Activated T-helper 17 cell treated with anti-CD3 and anti-CD28 coated beads, Interleukin-2, amount 50 U/mL, for 72 hours (primary cell): Measurements from ENCODE around the gene CD226. TPM values are rescaled to one million over a fixed set of nuclear protein-coding genes. Genes with fewer than 3 reads are reported as not detected.
A peak's percentile ranks its signal among the peaks of the same experiment; 100 is the strongest.
"Not testable (repeated sequence)": the region's sequence is repeated elsewhere in the genome, so short reads cannot be mapped to it uniquely, and the experiment has no call there.

Source experiments
- ATAC-seq: fragments of 150-1000 bp; cut with Tn5 transposase; replicated peaks from 2 replicates; pipeline ENCODE4 v1.10.0; 2021; ENCODE audit warnings: mild to moderate bottlenecking, moderate library complexity
- H3K27ac Mint-ChIP-seq: one replicate; pipeline ENCODE4 v1.8.0; 2022; ENCODE audit warnings: mixed read lengths
- H3K27me3 Mint-ChIP-seq: one replicate; pipeline ENCODE4 v1.8.0; 2022; ENCODE audit warnings: mixed read lengths
- H3K36me3 Mint-ChIP-seq: one replicate; pipeline ENCODE4 v1.8.0; 2022; ENCODE audit warnings: low read depth, mild to moderate bottlenecking, mixed read lengths
- H3K4me1 Mint-ChIP-seq: one replicate; pipeline ENCODE4 v1.8.0; 2022; ENCODE audit warnings: mixed read lengths
- H3K4me3 Mint-ChIP-seq: one replicate; pipeline ENCODE4 v1.8.0; 2022; ENCODE audit warnings: mild to moderate bottlenecking, mixed read lengths
- H3K9me3 Mint-ChIP-seq: one replicate; pipeline ENCODE4 v1.8.0; 2022; ENCODE audit warnings: mixed read lengths
- total RNA-seq, 2 donors: library from RNA; stranded (reverse); gene quantifications; one replicate each; pipeline ENCODE4 v1.2.3, GENCODE V29; 2022

Gene CD226
- total RNA-seq, 2 donors from 2014 or later = 136 to 146 TPM

GRCh38 chr18:69948256-69948655, 583 bp upstream of the CD226 start:
- H3K4me1 Mint-ChIP-seq = peaks cover 38% of the 10 kb centered on the region

GRCh38 chr18:69946608-69947155, 991 bp downstream of the CD226 start:
- peaks cover 6% of the 10 kb centered on the region for H3K36me3 Mint-ChIP-seq
- peaks cover 45% of the 10 kb centered on the region for H3K4me1 Mint-ChIP-seq
- H3K27me3 Mint-ChIP-seq = no peaks in the 10 kb centered on the region
- H3K9me3 Mint-ChIP-seq = peaks cover 10% of the 10 kb centered on the region
- no peak overlapping the region for H3K4me3 Mint-ChIP-seq
- H3K27ac Mint-ChIP-seq = no peak overlapping the region
- no peak for ATAC-seq

More at GRCh38 chr18:69948256-69948655, 583 bp upstream of the CD226 start:
- Mint-ChIP-seq H3K27ac (no peak overlapping the region), H3K27me3 (no peaks in the 10 kb centered on the region), H3K9me3 (no peaks in the 10 kb centered on the region), H3K4me3 (no peak overlapping the region), H3K36me3 (peaks cover 19% of the 10 kb centered on the region)
- ATAC-seq = peak; percentile 21

- no peak overlapping the region for H3K4me3 Mint-ChIP-seq
- no peak overlapping the region for H3K27ac Mint-ChIP-seq
- ATAC-seq = peak; percentile 55
- no peaks in the 10 kb centered on the region for H3K36me3 Mint-ChIP-seq
- H3K4me1 Mint-ChIP-seq = peaks cover 41% of the 10 kb centered on the region
- H3K9me3 Mint-ChIP-seq = peaks cover 10% of the 10 kb centered on the region
- H3K27me3 Mint-ChIP-seq = no peaks in the 10 kb centered on the region
Observed at GRCh38 chr18:69945220-69946114, 2.2 kb downstream of the CD226 start.

- Mint-ChIP-seq H3K9me3 (peaks cover 15% of the 10 kb centered on the region), H3K27ac (no peak overlapping the region), H3K27me3 (no peaks in the 10 kb centered on the region), H3K36me3 (no peaks in the 10 kb centered on the region), H3K4me3 (no peak overlapping the region), H3K4me1 (peaks cover 51% of the 10 kb centered on the region)
- ATAC-seq = peak; percentile 17
Observed at GRCh38 chr18:69944436-69944835, 3.2 kb downstream of the CD226 start.

GRCh38 chr18:69943021-69943420, 4.7 kb downstream of the CD226 start:
- Mint-ChIP-seq H3K36me3 (no peaks in the 10 kb centered on the region), H3K4me1 (peaks cover 53% of the 10 kb centered on the region), H3K4me3 (no peak overlapping the region), H3K9me3 (peaks cover 15% of the 10 kb centered on the region), H3K27ac (no peak overlapping the region), H3K27me3 (no peaks in the 10 kb centered on the region)
- ATAC-seq = no peak

GRCh38 chr18:69941183-69941582, 6.5 kb downstream of the CD226 start:
- Mint-ChIP-seq H3K36me3 (no peaks in the 10 kb centered on the region), H3K9me3 (peaks cover 15% of the 10 kb centered on the region), H3K4me1 (peaks cover 64% of the 10 kb centered on the region), H3K27me3 (no peaks in the 10 kb centered on the region), H3K4me3 (no peak overlapping the region), H3K27ac (no peak overlapping the region)
- ATAC-seq = no peak

GRCh38 chr18:69939812-69940211, 7.9 kb downstream of the CD226 start:
- not testable (repeated sequence) for H3K4me3 Mint-ChIP-seq, H3K36me3 Mint-ChIP-seq, H3K27me3 Mint-ChIP-seq
- Mint-ChIP-seq H3K4me1 (peaks cover 61% of the 10 kb centered on the region), H3K9me3 (peaks cover 15% of the 10 kb centered on the region), H3K27ac (peak overlapping the region; percentile 22)
- ATAC-seq = peak; percentile 16

- Mint-ChIP-seq H3K27ac (no peak overlapping the region), H3K4me1 (peaks cover 37% of the 10 kb centered on the region), H3K27me3 (no peaks in the 10 kb centered on the region), H3K9me3 (peaks cover 5% of the 10 kb centered on the region), H3K4me3 (no peak overlapping the region), H3K36me3 (no peaks in the 10 kb centered on the region)
- peak; percentile 30 for ATAC-seq
Observed at GRCh38 chr18:69936191-69936558, 11.5 kb downstream of the CD226 start.

- peaks cover 37% of the 10 kb centered on the region for H3K4me1 Mint-ChIP-seq
- H3K9me3 Mint-ChIP-seq = peaks cover 5% of the 10 kb centered on the region
- no peak overlapping the region for H3K27ac Mint-ChIP-seq
- ATAC-seq = peak; percentile 94
- no peaks in the 10 kb centered on the region for H3K36me3 Mint-ChIP-seq
- no peak overlapping the region for H3K4me3 Mint-ChIP-seq
- no peaks in the 10 kb centered on the region for H3K27me3 Mint-ChIP-seq
Observed at GRCh38 chr18:69935319-69936190, 12.1 kb downstream of the CD226 start.

GRCh38 chr18:69934601-69935265, 12.9 kb downstream of the CD226 start:
- Mint-ChIP-seq H3K4me3 (no peak overlapping the region), H3K27me3 (no peaks in the 10 kb centered on the region), H3K27ac (no peak overlapping the region), H3K9me3 (peaks cover under 1% of the 10 kb centered on the region), H3K36me3 (no peaks in the 10 kb centered on the region), H3K4me1 (peaks cover 35% of the 10 kb centered on the region)
- ATAC-seq = no peak

GRCh38 chr18:69929041-69929774, 18.5 kb downstream of the CD226 start:
- ATAC-seq = no peak
- H3K36me3 Mint-ChIP-seq = no peaks in the 10 kb centered on the region

GRCh38 chr18:69916412-69916811, 31.3 kb downstream of the CD226 start:
- ATAC-seq = peak; percentile 38
- Mint-ChIP-seq H3K4me3 (peak overlapping the region; percentile 48), H3K4me1 (peaks cover 42% of the 10 kb centered on the region)

More at GRCh38 chr18:69929041-69929774, 18.5 kb downstream of the CD226 start:
- Mint-ChIP-seq H3K4me1 (peaks cover 33% of the 10 kb centered on the region), H3K27ac (no peak overlapping the region), H3K4me3 (no peak overlapping the region), H3K9me3 (no peaks in the 10 kb centered on the region), H3K27me3 (no peaks in the 10 kb centered on the region)

GRCh38 chr18:69908838-69909237, 38.8 kb downstream of the CD226 start:
- Mint-ChIP-seq H3K36me3 (peaks cover 98% of the 10 kb centered on the region), H3K27me3 (no peaks in the 10 kb centered on the region), H3K9me3 (no peaks in the 10 kb centered on the region), H3K4me1 (peaks cover 48% of the 10 kb centered on the region), H3K4me3 (peak overlapping the region; percentile 54), H3K27ac (peak overlapping the region; percentile 60)
- ATAC-seq = peak; percentile 66

More at GRCh38 chr18:69916412-69916811, 31.3 kb downstream of the CD226 start:
- Mint-ChIP-seq H3K27ac (peak overlapping the region; percentile 82), H3K27me3 (no peaks in the 10 kb centered on the region), H3K36me3 (peaks cover 99% of the 10 kb centered on the region), H3K9me3 (no peaks in the 10 kb centered on the region)
